Nephron (organoid): ENCODE results near the gene TUT4.
A peak's percentile ranks its signal among the peaks of the same experiment; 100 is the strongest.

ENCODE experiments used
- H3K27ac Mint-ChIP-seq, 3 experiments: 2 replicates each; pipeline ENCODE4 v1.8.0; 2020; ENCODE audit warnings: mixed read lengths in 3 of 3, mild to moderate bottlenecking in 2 of 3, moderate library complexity in 1 of 3
- H3K27me3 Mint-ChIP-seq: 2 replicates; pipeline ENCODE4 v1.8.0; 2021; ENCODE audit warnings: low read depth, mild to moderate bottlenecking, moderate library complexity, mixed read lengths
- H3K36me3 Mint-ChIP-seq: 2 replicates; pipeline ENCODE4 v1.8.0; 2020; ENCODE audit warnings: low read depth, mixed read lengths
- H3K4me1 Mint-ChIP-seq: 2 replicates; pipeline ENCODE4 v1.8.0; 2020; ENCODE audit warnings: mixed read lengths
- H3K4me3 Mint-ChIP-seq, 3 experiments: 2 replicates each; pipeline ENCODE4 v1.8.0; 2020; ENCODE audit warnings: mild to moderate bottlenecking in 3 of 3, mixed read lengths in 3 of 3, moderate library complexity in 2 of 3
- H3K9me3 Mint-ChIP-seq: 2 replicates; pipeline ENCODE4 v1.8.0; 2020; ENCODE audit warnings: mixed read lengths
- CTCF ChIP-seq, 3 experiments: fragments of 200-600 bp; sonication (generic); IDR thresholded peaks; one replicate each; pipeline ENCODE4 v1.5.0; 2021; ENCODE audit warnings: antibody characterized with exemption in 3 of 3; ENCODE audit not compliant: unreplicated experiment in 3 of 3

TUT4 gene

DNA sequence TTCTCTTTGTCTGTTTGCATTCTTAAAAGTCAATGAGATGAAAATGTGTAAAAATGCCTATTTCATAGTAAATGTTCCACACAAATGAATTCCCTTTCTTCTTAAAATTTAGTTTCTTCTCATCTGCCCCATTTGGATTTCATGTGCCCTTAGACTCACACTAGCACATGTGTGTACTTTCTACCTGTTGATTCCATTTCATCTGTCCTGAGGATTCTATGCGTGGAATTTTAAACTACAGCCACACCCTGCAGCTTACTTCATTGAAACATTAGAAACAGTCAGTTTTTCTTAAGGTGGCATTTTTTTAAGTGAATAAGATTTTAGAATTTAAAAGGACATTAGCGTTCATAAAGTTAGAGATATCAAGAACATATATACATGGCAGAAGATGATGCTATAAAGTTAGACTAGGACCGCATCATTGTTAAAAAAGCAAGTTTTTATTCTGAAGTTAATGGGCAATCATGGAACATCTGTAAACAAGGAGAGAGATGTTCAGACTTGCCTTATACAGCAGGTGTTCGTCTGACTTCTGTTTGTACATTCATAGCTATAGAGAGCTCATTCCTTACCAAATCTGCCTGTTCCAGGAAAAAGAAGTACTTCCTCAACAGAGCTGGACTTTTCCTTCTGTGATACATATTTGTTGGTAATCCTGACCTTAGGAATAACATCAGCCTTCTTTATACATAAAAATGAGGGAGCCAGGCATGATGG is 3.9 kb upstream of the TUT4 start:
- Mint-ChIP-seq H3K36me3 (peaks cover 7% of the 10 kb centered on the region), H3K27ac (peak overlapping the region in 2 of 3 experiments; percentile 7 to 31), H3K27me3 (no peaks in the 10 kb centered on the region), H3K4me1 (peaks cover 21% of the 10 kb centered on the region), H3K9me3 (peaks cover 7% of the 10 kb centered on the region), H3K4me3 (peak overlapping the region in 2 of 3 experiments; percentile 37 to 40)
- no peak for TF ChIP-seq CTCF (IDR thresholded peaks at IDR 0.05; ENCODE audit: unreplicated experiment in 3 of 3)

DNA sequence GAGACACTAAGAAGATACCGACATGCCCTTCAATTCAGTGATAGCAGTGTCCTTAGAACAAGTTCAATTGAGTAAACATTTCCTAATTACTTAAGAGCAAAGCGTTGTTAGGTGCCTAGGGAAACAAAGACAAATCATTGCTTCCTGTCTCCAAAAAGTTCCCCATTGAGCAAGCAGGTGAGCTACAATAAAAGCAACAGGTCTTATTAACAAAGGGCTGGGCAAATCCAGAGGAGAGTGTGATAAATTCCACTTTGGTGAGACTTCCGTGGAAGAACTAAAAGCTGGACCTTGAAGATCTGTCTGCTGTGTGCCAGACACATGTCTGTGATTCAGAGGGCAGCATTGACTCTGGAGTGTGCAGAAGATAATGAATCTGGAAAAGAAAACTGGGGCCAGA is 1.9 kb upstream of the TUT4 start:
- Mint-ChIP-seq H3K36me3 (peaks cover 7% of the 10 kb centered on the region), H3K4me1 (peaks cover 23% of the 10 kb centered on the region), H3K27ac (peak overlapping the region in 2 of 3 experiments; percentile 93 to 94), H3K9me3 (peaks cover 7% of the 10 kb centered on the region), H3K27me3 (no peaks in the 10 kb centered on the region), H3K4me3 (peak overlapping the region; percentile 82 to 89 (median 87))
- no peak for TF ChIP-seq CTCF (IDR thresholded peaks at IDR 0.05; ENCODE audit: unreplicated experiment in 3 of 3)

GRCh38 chr1:52554267-52554640 is 1.4 kb upstream of the TUT4 start:
- Mint-ChIP-seq H3K9me3 (peaks cover 7% of the 10 kb centered on the region), H3K27me3 (no peaks in the 10 kb centered on the region), H3K4me3 (peak overlapping the region; percentile 82 to 89 (median 87)), H3K36me3 (peaks cover 7% of the 10 kb centered on the region), H3K4me1 (peaks cover 28% of the 10 kb centered on the region), H3K27ac (peak overlapping the region in 2 of 3 experiments; percentile 93 to 94)
- no peak for TF ChIP-seq CTCF (IDR thresholded peaks at IDR 0.05; ENCODE audit: unreplicated experiment in 3 of 3)

DNA sequence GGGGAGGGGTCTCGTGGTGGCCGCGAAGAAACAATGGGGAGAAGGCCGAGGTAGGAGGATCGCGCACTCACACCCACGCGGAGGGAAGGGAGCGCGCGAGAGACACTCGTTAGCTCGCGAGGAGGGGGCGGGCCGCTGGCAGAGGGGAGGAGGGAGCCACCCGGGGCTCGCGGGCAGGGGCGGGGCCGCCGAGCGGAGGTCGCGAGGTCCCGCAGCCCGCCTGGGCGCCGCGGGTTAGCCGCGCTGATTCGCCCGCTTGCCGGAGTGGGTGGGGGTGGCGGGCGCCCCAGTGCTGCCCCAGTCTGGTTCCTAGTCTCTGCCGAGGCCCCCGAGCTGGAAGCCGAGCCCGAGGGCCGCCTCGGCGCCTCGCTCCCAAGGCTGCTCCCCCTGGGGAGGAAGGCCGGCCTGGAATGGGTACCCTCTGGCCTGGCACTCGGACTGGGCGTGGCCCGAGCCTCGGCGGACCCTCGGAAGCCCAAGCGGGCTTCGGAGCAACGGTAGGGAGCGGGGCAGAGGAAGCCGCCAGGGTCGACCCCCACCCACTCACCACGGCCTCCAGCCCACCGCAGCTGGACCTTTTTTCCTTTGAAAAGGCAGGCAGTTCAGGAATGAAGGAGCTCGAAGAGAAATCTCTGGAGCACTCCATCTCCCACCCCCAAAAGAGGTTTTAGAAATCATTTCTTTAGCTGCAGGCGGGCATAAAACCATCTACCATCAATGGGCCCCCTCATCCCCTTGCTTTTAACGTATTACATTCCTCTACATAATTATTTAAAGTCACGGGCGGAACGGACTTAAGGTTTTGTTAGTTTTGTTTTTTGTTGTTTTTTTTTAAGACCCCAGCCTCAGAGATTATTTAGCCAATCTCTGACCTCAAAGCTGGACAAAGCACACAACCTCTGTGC is 722 bp upstream of the TUT4 start:
- H3K36me3 Mint-ChIP-seq, result peaks cover 2% of the 10 kb centered on the region
- no peak for TF ChIP-seq CTCF (IDR thresholded peaks at IDR 0.05; ENCODE audit: unreplicated experiment in 3 of 3)
- no peaks in the 10 kb centered on the region for H3K27me3 Mint-ChIP-seq
- H3K4me3 Mint-ChIP-seq, result peak overlapping the region; percentile 82 to 89 (median 87)
- H3K4me1 Mint-ChIP-seq, result peaks cover 35% of the 10 kb centered on the region
- peaks cover 1% of the 10 kb centered on the region for H3K9me3 Mint-ChIP-seq
- peak overlapping the region in 2 of 3 experiments; percentile 93 to 94 for H3K27ac Mint-ChIP-seq

GRCh38 chr1:52552236-52552504 is 722 bp downstream of the TUT4 start:
- Mint-ChIP-seq H3K27me3 (no peaks in the 10 kb centered on the region), H3K36me3 (peaks cover 4% of the 10 kb centered on the region), H3K9me3 (no peaks in the 10 kb centered on the region), H3K27ac (no peak overlapping the region), H3K4me3 (no peak overlapping the region), H3K4me1 (peaks cover 36% of the 10 kb centered on the region)
- no peak for TF ChIP-seq CTCF (IDR thresholded peaks at IDR 0.05; ENCODE audit: unreplicated experiment in 3 of 3)
